ENCODE measurements around the gene UBTD2.

The UBTD2 gene

DNA sequence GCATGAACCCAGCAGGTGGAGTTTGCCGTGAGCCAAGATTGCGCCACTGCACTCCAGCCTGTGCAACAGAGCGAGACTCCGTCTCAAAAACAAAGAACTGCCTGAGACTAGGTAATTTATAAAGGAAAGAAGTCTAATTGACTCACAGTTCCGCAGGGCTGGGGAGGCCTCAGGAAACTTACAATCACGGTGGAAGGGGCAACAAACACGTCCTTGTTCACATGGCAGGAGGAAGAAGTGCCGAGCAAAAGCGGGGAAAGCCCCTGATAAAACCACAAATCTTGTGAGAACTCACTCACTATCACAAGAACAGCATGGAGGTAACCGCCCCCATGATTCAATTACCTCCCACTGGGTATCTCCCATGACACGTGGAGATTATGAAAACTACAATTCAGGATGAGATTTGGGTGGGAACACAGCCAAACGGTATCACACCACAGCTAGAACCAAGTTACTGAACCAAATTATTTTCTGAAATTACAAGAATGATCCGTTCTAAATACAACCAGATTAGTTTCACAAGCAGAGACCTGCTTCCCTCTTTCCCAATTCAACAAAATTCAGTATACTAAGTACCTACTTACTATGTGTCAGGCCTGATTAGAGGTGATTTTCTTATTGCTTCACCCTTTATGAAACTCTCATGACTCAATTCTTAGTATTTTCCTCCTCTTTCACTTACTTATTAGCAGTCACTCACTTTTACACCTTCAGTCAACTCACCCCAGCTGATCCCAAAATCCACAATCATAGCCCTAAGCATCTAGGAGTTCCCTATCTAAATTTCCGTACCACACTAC is 8.4 kb downstream of the UBTD2 start:
- DNase-seq = no peak
- intact Hi-C loops (cut with DNase I; ENCODE audit: low total_unique reads) = no loop called here
- Histone ChIP-seq H3K36me3 (no peaks in the 10 kb centered on the region), H3K4me3 (no peak overlapping the region), H3K9me3 (no peaks in the 10 kb centered on the region), H3K4me1 (no peaks in the 10 kb centered on the region), H3K27me3 (no peaks in the 10 kb centered on the region), H3K27ac (no peak overlapping the region)
- TF ChIP-seq, protein P1, sequence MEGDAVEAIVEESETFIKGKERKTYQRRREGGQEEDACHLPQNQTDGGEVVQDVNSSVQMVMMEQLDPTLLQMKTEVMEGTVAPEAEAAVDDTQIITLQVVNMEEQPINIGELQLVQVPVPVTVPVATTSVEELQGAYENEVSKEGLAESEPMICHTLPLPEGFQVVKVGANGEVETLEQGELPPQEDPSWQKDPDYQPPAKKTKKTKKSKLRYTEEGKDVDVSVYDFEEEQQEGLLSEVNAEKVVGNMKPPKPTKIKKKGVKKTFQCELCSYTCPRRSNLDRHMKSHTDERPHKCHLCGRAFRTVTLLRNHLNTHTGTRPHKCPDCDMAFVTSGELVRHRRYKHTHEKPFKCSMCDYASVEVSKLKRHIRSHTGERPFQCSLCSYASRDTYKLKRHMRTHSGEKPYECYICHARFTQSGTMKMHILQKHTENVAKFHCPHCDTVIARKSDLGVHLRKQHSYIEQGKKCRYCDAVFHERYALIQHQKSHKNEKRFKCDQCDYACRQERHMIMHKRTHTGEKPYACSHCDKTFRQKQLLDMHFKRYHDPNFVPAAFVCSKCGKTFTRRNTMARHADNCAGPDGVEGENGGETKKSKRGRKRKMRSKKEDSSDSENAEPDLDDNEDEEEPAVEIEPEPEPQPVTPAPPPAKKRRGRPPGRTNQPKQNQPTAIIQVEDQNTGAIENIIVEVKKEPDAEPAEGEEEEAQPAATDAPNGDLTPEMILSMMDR (IDR thresholded peaks at IDR 0.05) = no peak

DNA sequence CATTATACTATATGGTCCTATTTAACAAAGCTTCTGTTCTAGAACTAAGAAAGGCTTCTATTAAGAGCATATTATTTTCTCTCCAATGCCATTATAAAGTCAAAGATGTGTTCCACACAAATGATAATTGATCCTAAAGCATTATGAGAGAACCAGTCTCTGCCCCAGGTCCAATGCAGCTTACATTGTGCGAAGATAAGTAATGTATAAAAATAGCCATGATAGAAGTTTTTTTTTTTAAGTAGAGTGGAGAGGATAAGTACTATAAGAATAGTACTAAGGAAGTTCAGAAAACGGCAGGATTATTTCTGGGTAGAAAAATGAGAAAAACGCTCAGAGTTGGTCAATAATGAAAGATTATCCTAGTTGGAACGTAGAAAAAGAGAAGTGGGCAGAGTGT is 15.6 kb downstream of the UBTD2 start:
- Histone ChIP-seq H3K9me3 (no peaks in the 10 kb centered on the region), H3K27me3 (no peaks in the 10 kb centered on the region), H3K4me1 (peaks cover 0 to 8% (median 0%) of the 10 kb centered on the region in 4 donors), H3K36me3 (no peaks in the 10 kb centered on the region), H3K4me3 (no peak overlapping the region), H3K27ac (no peak overlapping the region)
- TF ChIP-seq, protein P1 (IDR thresholded peaks at IDR 0.05) = no peak
- intact Hi-C loops (cut with DNase I; ENCODE audit: low total_unique reads) = no loop called here
- no peak for DNase-seq

DNA sequence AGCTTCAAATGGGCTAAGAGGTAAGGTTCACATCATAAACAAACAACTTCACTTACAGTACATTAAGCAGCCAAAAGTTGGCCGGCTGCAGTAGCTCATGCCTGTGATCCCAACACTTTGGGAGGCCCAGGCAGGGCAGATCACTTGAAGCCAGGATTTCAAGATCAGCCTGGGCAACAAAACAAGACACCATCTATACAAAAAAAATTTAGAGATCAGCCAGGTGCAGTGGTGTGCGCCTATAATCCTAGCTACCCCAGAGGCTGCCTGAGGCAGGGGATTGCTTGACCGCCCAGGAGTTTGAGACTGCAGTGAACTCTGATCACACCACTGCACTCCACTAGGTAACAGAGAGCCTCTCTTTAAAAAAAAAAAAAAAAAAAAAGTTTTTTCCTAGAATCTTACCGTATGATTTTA is 16.9 kb downstream of the UBTD2 start:
- Histone ChIP-seq H3K27ac (no peak overlapping the region), H3K36me3 (no peaks in the 10 kb centered on the region), H3K4me1 (peaks cover 0 to 8% (median 0%) of the 10 kb centered on the region in 4 donors), H3K4me3 (no peak overlapping the region), H3K9me3 (no peaks in the 10 kb centered on the region), H3K27me3 (no peaks in the 10 kb centered on the region)
- no peak for DNase-seq
- TF ChIP-seq, protein P1 (IDR thresholded peaks at IDR 0.05) = no peak
- intact Hi-C loops (cut with DNase I; ENCODE audit: low total_unique reads) = no loop called here

DNA sequence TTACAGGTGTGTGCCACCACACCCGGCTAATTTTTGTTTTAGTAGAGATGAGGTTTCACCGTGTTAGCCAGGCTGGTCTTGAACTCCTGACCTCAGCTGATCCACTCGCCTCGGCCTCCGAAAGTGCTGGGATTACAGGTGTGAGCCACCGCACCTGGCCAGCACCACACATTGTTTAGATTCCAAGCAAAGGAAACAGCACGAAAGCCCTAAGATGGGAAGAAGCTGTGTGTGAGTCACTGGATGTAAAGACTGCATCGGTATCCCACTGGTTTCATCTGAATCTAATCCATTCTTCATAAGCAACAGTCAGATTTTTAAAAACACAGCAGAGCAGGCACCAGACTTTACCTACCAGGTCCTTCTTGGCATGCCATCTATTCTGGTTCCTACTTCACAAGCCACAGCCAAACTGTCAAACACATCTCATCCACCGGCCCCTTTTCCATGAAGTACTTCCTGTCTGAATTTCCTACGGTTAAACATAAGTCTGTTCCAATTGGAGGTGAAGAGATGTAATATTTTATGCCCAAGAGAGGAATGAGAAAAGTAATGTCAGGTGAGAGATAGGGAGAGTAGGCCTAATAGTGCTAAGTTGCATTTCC is 17.4 kb downstream of the UBTD2 start:
- DNase-seq = no peak
- no peaks in the 10 kb centered on the region for H3K9me3 ChIP-seq
- no peak overlapping the region for H3K27ac ChIP-seq
- no peaks in the 10 kb centered on the region for H3K27me3 ChIP-seq
- peaks cover 0 to 8% (median 0%) of the 10 kb centered on the region in 4 donors for H3K4me1 ChIP-seq
- intact Hi-C loops (cut with DNase I; ENCODE audit: low total_unique reads) = no loop called here
- no peaks in the 10 kb centered on the region for H3K36me3 ChIP-seq
- H3K4me3 ChIP-seq = no peak overlapping the region
- TF ChIP-seq, protein P1 (IDR thresholded peaks at IDR 0.05) = no peak

DNA sequence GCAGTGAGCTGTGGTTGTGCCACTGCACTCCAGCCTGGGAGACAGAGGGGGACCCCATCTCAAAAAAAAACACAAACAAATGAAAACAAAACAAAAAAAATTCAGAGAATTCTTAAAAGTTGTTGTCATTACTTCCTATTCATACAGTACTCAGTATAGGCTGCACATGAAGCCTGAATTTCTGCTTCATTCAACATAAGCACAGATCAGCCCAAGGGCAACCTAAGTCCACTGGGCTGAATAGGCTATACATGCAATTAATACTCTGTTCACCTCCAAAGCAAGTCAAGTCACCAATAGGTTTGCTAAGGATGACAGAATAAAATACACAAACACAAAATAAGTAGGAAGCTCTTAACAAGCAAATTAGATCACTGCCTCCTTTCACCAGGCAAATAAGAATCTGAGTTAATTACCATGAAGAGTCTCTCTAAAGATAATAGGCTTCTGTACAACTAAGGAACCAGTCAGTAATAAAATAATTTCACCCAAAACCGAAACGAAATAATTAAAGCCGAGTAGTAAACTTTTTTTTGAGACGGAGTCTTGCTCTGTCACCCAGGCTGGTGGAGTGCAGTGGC is 18.7 kb downstream of the UBTD2 start:
- intact Hi-C loops (cut with DNase I; ENCODE audit: low total_unique reads) = no loop called here

More for the DNA sequence above, 18.7 kb downstream of the UBTD2 start:
- TF ChIP-seq, protein P1 (IDR thresholded peaks at IDR 0.05) = no peak
- H3K27ac ChIP-seq = no peak overlapping the region
- H3K36me3 ChIP-seq = no peaks in the 10 kb centered on the region
- no peak for DNase-seq
- H3K4me1 ChIP-seq = peaks cover 0 to 8% (median 0%) of the 10 kb centered on the region in 4 donors
- no peaks in the 10 kb centered on the region for H3K9me3 ChIP-seq
- no peak overlapping the region for H3K4me3 ChIP-seq
- no peaks in the 10 kb centered on the region for H3K27me3 ChIP-seq

Measured in tibial artery (tissue), 4 donors.